ENCODE measurements around the gene MAPK8IP2. TPM values are rescaled to one million over a fixed set of nuclear protein-coding genes. Genes with fewer than 3 reads are reported as not detected.

Gene MAPK8IP2
- total RNA-seq, 4 donors from 2014 or later = 3.0 to 6.1 (median 4.8) TPM

GRCh38 chr22:50621948-50622722 is 21.5 kb downstream of the MAPK8IP2 start:
- WGBS, 2 donors = 22% methylated on average over 16 to 18 of the region's 18 CpGs
- H3K4me3 ChIP-seq = peak overlapping the region in 1 of 4 donors; percentile 23
- peak overlapping the region in 1 of 4 donors; percentile 72 for H3K27ac ChIP-seq
- peaks cover 0 to 35% (median 24%) of the 10 kb centered on the region in 4 donors for H3K4me1 ChIP-seq
- no peaks in the 10 kb centered on the region for H3K9me3 ChIP-seq
- no peak for DNase-seq (ENCODE audit: low spot score in 2 of 2)
- no peaks in the 10 kb centered on the region for H3K27me3 ChIP-seq
- H3K36me3 ChIP-seq = peaks cover 0 to 23% (median 0%) of the 10 kb centered on the region in 3 donors
- TF ChIP-seq POLR2A (IDR thresholded peaks at IDR 0.05) (no peak), CTCF (IDR thresholded peaks at IDR 0.05) (peak in 1 of 5 experiments; percentile 6), EP300 (IDR thresholded peaks at IDR 0.05) (no peak)

GRCh38 chr22:50622723-50623327 is 22.2 kb downstream of the MAPK8IP2 start:
- no peak for DNase-seq (ENCODE audit: low spot score in 2 of 2)
- peaks cover 0 to 23% (median 0%) of the 10 kb centered on the region in 3 donors for H3K36me3 ChIP-seq
- 65 to 76% methylated on average over 13 to 16 of the region's 16 CpGs for WGBS, 2 donors

GRCh38 chr22:50624347-50625130 is 23.9 kb downstream of the MAPK8IP2 start:
- no peak overlapping the region for H3K4me3 ChIP-seq
- H3K27me3 ChIP-seq = no peaks in the 10 kb centered on the region
- 70 to 77% methylated on average over 15 to 16 of the region's 16 CpGs for WGBS, 2 donors
- H3K27ac ChIP-seq = no peak overlapping the region
- TF ChIP-seq POLR2A (IDR thresholded peaks at IDR 0.05) (no peak), CTCF (IDR thresholded peaks at IDR 0.05) (no peak), EP300 (IDR thresholded peaks at IDR 0.05) (no peak)
- peaks cover 0 to 49% (median 34%) of the 10 kb centered on the region in 4 donors for H3K4me1 ChIP-seq
- no peaks in the 10 kb centered on the region for H3K9me3 ChIP-seq
- DNase-seq (ENCODE audit: low spot score in 2 of 2) = peak in 1 of 2 donors; percentile 7
- peaks cover 0 to 23% (median 0%) of the 10 kb centered on the region in 3 donors for H3K36me3 ChIP-seq

More at GRCh38 chr22:50622723-50623327, 22.2 kb downstream of the MAPK8IP2 start:
- Histone ChIP-seq H3K9me3 (no peaks in the 10 kb centered on the region), H3K4me1 (peaks cover 0 to 41% (median 27%) of the 10 kb centered on the region in 4 donors), H3K27ac (peak overlapping the region in 1 of 4 donors; percentile 72), H3K27me3 (no peaks in the 10 kb centered on the region), H3K4me3 (no peak overlapping the region)
- TF ChIP-seq EP300 (IDR thresholded peaks at IDR 0.05) = no peak

GRCh38 chr22:50625131-50625567 is 24.6 kb downstream of the MAPK8IP2 start:
- peaks cover 0 to 45% (median 31%) of the 10 kb centered on the region in 4 donors for H3K4me1 ChIP-seq
- H3K27ac ChIP-seq = no peak overlapping the region
- WGBS, 2 donors = 76 to 82% methylated on average over 7 to 14 of the region's 14 CpGs
- DNase-seq (ENCODE audit: low spot score in 2 of 2) = peak in 1 of 2 donors; percentile 6
- H3K36me3 ChIP-seq = peaks cover 0 to 23% (median 0%) of the 10 kb centered on the region in 3 donors
- TF ChIP-seq CTCF (IDR thresholded peaks at IDR 0.05) (no peak), POLR2A (IDR thresholded peaks at IDR 0.05) (no peak), EP300 (IDR thresholded peaks at IDR 0.05) (no peak)
- no peaks in the 10 kb centered on the region for H3K27me3 ChIP-seq
- H3K9me3 ChIP-seq = no peaks in the 10 kb centered on the region
- H3K4me3 ChIP-seq = no peak overlapping the region

- no peak for TF ChIP-seq CTCF (IDR thresholded peaks at IDR 0.05)
- no peak for TF ChIP-seq POLR2A (IDR thresholded peaks at IDR 0.05)
- no peak for TF ChIP-seq EP300 (IDR thresholded peaks at IDR 0.05)
- Histone ChIP-seq H3K27ac (no peak overlapping the region), H3K27me3 (no peaks in the 10 kb centered on the region), H3K4me1 (peaks cover 0 to 39% (median 27%) of the 10 kb centered on the region in 4 donors), H3K4me3 (no peak overlapping the region), H3K9me3 (no peaks in the 10 kb centered on the region), H3K36me3 (peaks cover 0 to 23% (median 0%) of the 10 kb centered on the region in 3 donors)
- 85 to 86% methylated on average over 23 to 24 of the region's 27 CpGs for WGBS, 2 donors
- DNase-seq (ENCODE audit: low spot score in 2 of 2) = peak in 1 of 2 donors; percentile 11
These were observed 25.1 kb downstream of the MAPK8IP2 start for GRCh38 chr22:50625568-50626313.
